Measurements from ENCODE around the gene ZNF468. TPM values are rescaled to one million over a fixed set of nuclear protein-coding genes. Genes with fewer than 3 reads are reported as not detected.
"Not testable (repeated sequence)": the region's sequence is repeated elsewhere in the genome, so short reads cannot be mapped to it uniquely, and the experiment has no call there.

The ZNF468 gene
- total RNA-seq, 1 donor from 2014 or later: 7.6 TPM

DNA sequence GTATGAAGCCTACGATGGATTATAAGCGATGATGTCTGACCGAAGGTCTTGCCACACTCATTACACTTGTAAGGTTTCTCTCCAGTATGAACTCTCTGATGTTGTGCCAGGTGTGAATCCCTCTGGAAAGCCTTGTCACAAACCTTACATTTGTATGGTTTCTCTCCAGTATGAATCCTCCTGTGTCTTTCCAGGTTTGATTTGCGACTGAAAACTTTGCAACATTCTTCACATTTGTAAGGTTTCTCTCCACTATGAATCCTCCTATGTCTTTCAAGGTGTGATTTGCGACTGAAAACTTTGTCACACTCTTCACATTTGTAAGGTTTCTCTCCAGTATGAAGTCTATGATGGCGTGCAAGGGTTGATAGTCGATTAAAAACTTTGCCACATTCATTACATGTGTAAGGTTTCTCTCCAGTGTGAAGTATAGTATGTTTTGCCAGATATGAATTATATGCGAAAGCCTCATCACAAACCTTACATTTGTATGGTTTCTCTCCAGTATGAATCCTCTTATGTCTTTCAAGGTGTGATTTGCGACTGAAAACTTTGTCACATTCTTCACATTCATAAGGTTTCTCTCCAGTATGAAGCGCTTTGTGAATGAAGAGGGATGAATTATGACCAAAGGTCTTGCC, 16.5 kb downstream of the ZNF468 start:
- ATAC-seq (ENCODE audit: poor library complexity); DNase-seq; intact Hi-C loops (cut with DNase I): not testable (repeated sequence)

DNA sequence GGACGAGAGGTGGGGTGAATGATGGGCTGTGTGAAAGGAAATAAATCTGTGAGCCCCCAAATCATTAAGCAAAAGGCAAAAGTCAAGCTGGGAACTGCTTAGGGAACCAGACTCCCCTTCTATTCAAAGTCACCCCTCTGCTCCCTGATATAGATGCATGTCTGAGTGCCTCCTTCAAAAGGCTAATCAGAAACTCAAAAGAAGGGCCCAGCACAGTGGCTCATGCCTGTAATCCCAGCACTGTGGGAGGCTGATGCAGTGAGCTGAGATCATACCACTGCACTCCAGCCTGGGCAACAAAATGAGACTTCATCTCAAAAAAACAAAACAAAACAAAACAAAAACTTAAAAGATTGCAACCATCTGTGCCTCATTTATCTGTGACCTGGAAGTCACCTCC, 23.1 kb downstream of the ZNF468 start:
- ATAC-seq (ENCODE audit: poor library complexity); DNase-seq; intact Hi-C loops (cut with DNase I): not testable (repeated sequence)

DNA sequence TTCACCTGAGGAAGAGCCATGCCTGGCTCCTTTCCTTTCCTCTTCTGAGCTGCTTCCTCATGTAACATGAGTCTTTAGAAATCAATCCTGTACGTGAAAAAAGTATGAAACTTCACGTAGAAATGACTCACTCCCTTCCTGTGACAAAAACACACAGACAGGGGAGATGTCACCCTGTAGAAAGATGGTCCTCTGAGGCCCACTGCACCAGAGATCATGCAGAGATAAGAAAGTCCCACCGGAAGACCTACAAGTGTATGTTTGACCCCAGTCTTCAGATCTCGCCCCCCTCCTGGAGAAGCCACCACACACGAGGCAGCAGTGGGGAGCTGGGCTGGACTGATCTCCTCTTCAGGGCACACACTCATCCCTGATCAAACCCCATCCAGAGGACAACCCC, 23.9 kb downstream of the ZNF468 start:
- ATAC-seq (ENCODE audit: poor library complexity): not testable (repeated sequence)

DNA sequence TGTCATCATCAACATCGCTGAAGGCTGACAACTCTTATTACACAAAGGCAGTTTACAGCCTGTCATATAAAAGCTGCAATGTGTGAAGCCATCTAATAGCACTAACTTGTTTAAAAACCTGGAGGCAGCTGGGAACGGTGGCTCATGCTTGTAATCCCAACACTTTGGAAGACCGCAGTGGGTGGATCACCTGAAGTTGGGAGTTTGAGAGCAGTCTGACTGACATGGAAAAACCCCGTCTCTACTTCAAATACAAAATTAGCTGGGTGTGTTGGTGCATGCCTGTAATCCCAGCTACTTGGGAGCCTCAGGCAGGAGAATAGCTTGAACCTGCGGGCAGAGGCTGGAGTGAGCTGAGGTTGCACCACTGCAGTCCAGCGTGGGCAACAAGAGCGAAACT, 27.6 kb downstream of the ZNF468 start:
- intact Hi-C loops (cut with DNase I); DNase-seq; ATAC-seq (ENCODE audit: poor library complexity): not testable (repeated sequence)

More for the DNA sequence above, 23.9 kb downstream of the ZNF468 start:
- DNase-seq; intact Hi-C loops (cut with DNase I): not testable (repeated sequence)

DNA sequence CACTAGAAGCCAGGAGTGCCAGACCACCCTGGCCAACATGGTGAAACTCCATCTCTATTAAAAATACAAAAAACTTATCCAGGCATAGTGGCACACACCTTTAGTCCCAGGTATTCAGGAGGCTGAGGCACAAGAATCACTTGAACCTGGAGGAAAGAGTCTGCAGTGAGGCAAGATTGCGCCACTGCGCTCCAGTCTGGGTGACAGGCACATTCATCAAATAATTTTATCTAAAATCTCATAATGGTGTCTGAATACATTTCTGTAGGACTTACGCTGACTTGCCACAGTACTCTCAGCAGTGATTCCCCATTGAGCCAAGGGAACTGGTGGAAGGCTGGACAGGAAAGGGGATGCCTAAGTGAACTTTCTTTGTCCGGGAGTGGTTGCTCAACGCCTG, 31.7 kb downstream of the ZNF468 start:
- intact Hi-C loops (cut with DNase I): no loop called here
- DNase-seq: no peak
- ATAC-seq (ENCODE audit: poor library complexity): no peak

DNA sequence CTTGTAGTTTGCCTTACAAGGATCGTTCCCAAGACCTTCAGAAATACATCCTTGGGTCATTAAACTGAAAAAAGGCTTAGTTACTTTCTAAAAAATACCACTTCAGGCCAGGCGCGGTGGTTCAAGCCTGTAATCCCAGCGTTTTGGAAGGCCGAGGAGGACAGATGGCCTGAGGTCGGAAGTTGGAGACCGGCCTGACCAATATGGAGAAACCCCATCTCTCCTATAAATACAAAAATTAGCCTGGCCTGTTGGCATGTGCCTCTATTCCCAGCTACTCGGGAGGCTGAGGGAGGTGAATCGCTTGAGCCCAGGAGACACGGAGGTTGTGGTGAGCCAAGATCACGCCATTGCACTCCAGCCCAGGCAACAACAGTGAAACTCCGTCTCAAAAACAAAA, 33.7 kb downstream of the ZNF468 start:
- intact Hi-C loops (cut with DNase I): no loop called here
- ATAC-seq (ENCODE audit: poor library complexity) (no peak), DNase-seq (no peak)

DNA sequence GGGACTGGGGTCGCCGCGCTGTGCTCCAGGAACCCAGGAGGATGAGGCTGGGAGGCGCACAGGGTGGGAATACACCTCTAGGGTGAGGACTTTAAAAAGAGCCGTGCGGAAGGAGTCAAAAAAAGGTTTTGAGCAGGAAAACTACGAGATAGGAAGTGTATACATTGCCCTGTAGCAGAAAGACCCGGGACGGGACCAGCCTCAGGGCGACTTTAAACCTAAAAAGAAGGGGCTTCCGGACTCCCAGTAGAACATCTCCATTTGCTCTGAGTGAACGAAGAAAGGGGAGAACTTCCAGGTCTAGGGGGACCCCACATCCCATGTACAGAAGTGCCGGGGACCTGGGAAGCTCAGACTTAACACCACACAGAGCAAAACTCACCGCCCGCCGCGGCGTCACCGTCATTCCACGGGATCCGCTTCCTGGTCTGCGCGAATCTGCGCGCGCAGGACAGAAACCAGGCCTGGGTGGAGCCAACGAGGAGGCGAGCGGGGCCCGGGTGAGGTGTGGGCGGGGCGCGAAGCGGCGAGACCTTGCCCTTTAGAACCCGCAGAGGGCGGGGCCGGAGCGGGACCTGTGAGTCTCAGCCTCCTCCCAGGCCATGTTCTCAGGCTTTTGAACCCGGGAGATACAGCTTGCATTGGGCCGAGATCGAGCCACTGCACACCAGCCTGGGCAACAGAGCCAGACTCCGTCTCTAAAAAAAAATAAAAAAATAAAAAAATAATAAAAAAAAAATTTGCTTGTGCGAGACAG, 36.0 kb downstream of the ZNF468 start, which contains the start of gene ZNF28:
Gene ZNF28 (minus strand): TSS at position 430 of the 757 bp plus-strand sequence. CDS start 3,675 bp downstream, outside the sequence.
- ATAC-seq (ENCODE audit: poor library complexity): peak; percentile 100
- intact Hi-C loops (cut with DNase I): not testable (repeated sequence)
- DNase-seq: peak; percentile 90

DNA sequence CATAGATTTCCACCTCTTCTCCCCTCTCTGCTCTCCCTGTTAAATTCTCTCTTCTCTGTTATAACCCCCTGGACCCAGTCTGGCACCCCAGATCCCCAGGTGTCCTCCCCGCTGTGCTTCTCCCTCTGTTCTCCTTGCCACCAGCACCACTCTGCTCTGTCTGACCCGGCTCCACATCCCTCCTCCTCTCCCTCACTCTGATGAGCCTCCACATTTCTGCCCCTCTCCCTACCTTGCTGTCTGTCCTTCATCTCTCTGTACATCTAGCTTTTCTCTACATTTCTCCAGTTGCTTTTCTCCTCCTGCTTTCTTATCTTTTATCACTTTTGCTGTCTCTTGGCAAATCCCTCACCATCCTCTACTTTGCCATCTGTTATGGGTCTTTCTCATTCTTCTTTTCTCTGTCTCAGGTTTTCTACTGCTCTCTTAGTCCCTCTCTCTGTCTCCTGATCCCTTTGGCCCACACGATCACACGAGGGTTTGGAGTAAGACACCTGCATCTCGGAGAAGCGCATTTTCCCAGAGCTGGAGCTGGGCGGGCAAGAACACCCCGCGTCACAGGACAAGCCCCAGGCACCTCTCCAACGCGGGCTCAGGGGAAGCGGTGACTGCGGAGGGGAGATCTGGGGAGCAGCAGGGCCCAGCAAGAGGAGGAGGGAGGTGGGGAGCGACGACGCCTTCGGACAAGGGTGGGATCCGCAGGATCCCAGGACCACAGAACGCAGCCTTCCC, 36.8 kb downstream of the ZNF468 start:
- intact Hi-C loops (cut with DNase I): not testable (repeated sequence)
- peak; percentile 58 for ATAC-seq (ENCODE audit: poor library complexity)
- DNase-seq: peak; percentile 55

DNA sequence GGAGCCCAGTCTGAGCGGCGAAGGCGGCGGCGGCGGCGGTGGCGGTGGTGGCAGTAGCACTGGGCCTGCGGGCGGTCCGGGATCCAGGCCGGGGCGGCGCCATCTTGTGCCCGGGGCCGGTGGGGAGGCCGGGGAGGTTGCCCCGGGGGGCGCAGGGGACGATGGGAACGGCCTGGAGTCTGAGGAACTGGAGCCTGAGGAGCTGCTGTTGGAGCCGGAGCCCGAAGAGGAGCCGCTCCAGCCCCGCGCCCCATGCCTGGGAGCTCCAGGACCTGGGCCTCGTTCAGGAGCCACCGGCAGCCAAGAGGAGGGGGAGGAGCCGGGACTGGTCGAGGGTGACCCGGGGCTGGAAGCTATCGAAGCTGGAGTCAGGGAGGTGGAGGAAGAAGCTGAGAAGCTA, 47.6 kb downstream of the ZNF468 start:
- ATAC-seq (ENCODE audit: poor library complexity): no peak
- intact Hi-C loops (cut with DNase I): no loop called here

DNA sequence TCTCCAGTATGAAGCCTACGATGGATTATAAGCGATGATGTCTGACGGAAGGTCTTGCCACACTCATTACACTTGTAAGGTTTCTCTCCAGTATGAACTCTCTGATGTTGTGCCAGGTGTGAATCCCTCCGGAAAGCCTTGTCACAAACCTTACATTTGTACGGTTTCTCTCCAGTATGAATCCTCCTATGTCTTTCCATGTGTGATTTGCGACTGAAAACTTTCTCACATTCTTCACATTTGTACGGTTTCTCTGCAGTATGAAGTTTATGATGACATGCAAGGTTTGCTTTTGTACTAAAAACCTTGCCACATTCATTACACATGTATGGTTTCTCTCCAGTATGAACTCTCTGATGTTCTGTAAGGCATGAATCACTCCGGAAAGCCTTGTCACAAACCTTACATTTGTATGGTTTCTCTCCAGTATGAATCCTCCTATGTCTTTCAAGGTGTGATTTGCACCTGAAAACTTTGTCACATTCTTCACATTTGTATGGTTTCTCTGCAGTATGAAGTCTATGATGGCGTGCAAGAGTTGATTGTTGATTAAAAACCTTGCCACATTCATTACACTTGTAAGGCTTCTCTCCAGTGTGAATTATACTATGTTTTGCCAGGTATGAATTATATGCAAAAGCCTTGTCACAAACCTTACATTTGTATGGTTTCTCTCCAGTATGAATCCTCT, 57.3 kb downstream of the ZNF468 start:
- ATAC-seq (ENCODE audit: poor library complexity); intact Hi-C loops (cut with DNase I); DNase-seq: not testable (repeated sequence)

More for the DNA sequence above, 47.6 kb downstream of the ZNF468 start:
- no peak for DNase-seq

DNA sequence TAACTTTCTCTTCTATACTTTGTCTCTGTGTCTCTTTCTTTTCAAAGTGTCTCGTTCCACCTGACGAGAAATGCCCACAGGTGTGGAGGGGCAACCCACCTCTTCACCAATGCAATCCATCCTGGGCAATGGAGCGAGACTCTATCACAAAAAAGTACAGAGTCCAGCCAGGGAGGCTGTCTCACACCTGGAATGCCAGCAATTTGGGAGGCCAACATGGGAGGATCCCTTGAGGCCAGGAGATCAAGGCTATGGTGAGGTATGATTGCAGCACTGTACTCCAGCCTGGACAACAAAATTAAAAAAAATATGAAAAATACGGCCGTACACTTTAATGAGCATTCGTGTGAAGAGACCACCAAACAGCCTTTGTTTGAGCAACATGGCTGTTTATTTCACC, 68.0 kb downstream of the ZNF468 start:
- ATAC-seq (ENCODE audit: poor library complexity): no peak
- no peak for DNase-seq
- intact Hi-C loops (cut with DNase I): no loop called here

Other genes with a start within 250 kb of the ZNF468 start
- 15.6 TPM for gene ZNF83, start 219.3 kb downstream of the ZNF468 start, total RNA-seq
- 6.0 TPM for gene ZNF611, start 122.6 kb downstream of the ZNF468 start, total RNA-seq
- 2.6 TPM for gene ZNF600, start 70.8 kb downstream of the ZNF468 start, total RNA-seq
- gene ZNF28, start 36.0 kb downstream of the ZNF468 start, total RNA-seq: 7.5 TPM
- 7.7 TPM for gene ZNF320, start 40.0 kb upstream of the ZNF468 start, total RNA-seq
- gene ZNF888, start 65.8 kb upstream of the ZNF468 start, total RNA-seq: 1.7 TPM
- 4.7 TPM for gene ZNF816, start 105.3 kb upstream of the ZNF468 start, total RNA-seq
- not detected for gene ERVV-1, start 156.3 kb upstream of the ZNF468 start, total RNA-seq
- not detected for gene ERVV-2, start 187.1 kb upstream of the ZNF468 start, total RNA-seq
- gene ZNF160, start 245.8 kb upstream of the ZNF468 start, total RNA-seq: 15.7 TPM

All from Right ventricle myocardium superior (tissue), 1 donor.